HG02852 (cell line): ENCODE measurements around the gene NPC1.
"Not testable (repeated sequence)": the region's sequence is repeated elsewhere in the genome, so short reads cannot be mapped to it uniquely, and the experiment has no call there.

Source experiments
- ATAC-seq: cut with Tn5 transposase; IDR thresholded peaks from one replicate; pipeline ENCODE4 v1.9.1; 2021; ENCODE audit warnings: mild to moderate bottlenecking, moderate library complexity; ENCODE audit not compliant: unreplicated experiment

Gene NPC1

DNA sequence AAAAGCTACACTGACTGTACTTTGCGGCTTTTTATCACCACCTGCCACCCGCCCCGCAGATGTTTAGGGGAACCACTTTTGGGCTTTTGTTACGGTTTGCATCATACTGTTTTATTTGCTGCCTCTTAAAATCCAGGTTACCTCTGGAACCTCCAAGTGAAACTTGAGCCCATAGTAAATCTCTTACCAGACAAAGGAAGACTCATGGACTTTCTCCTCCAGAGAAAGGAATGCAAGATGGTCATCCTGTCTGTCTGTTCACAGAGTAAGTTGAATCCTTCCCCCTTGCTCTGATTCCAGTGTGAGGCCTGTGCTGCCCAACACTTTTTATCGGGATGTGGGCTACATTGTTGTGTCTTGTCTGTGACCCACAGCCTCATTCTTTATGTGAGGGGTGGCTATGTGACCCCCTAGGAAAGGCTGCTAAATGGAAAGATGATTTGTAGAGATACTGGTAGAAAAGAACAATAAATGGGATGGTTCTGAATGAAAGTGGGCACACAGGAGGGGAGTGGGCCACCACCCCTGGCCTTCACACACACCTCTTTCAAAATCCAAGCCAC lies 59.7 kb downstream of the NPC1 start:
- no peak for ATAC-seq

DNA sequence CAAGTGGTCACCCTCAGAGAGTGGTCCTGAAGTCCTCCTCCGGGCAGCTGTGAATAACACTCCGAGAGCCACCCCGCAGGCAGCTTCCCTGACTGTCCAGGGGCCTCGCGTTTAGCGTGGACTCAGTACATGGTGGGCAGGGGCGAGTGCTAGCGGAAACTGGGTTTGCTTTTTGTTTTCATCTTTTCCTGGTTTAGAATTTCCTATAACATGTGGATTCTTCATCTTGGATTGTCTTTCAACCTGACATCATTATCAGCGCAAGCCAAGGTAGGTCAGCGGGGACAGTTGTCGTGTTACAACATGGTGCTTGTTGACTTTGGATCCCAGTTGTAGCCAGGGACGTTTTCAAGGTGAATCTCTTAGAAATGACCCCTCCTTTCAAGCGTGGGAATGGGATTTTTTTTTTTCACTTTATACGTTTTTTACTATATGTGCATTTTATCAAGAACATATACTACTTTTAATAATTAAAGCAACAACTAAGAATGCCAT lies 62.0 kb downstream of the NPC1 start:
- no peak for ATAC-seq

DNA sequence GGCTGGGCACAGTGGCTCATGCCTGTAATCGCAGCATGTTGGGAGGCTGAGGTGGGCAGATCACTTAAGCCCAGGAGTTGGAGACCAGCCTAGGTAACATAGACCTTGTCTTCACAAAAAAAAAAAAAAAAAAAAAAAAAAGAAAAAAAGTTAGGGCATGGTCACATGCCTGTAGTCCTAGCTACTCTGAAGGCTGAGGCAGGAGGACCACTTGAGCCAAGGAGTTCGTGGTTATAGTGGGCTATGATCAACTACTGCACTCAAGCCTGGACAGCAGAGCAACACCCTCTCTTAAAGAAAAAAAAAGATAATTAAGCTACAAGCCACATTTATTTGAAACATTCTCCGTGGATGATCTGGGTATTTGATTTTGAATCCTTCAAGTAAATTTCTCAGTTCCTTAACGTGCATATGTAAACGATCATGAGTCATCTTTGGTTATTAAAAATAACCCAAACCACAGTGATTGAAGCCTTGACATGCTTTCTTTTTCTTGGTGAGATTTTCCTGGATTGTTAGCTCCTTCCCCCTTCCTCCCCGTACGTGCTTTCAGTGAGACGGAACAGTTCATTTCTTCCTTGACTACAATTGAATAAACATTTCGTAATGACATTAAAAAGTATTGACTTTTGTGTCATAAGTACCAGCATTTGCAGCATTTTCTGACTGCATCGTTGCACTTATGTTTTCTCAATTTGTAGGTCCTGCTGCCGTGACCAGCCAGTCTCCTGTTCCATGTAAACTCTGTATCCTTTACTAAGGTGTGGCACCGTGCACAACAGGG lies 62.7 kb downstream of the NPC1 start:
- ATAC-seq, result peak; percentile 50

DNA sequence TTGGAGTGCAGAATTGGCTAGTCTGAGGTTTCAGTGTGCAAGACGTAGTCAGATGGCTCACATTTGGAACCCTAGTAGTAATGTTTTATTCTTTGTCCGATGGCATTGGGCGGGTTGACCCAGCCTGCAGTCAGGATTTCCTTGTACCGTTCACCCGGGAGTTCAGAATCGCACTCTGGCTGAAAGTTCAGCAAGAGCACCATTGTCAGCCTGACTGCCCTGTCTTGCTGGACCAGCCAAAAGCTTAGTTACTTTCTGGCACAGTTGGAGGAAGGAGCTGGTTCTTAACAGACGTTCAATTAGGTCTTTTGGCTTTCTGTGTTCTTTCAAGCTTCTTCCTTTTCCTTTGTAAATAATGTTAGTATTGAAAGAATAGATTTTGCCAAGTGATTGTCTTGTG lies 64.4 kb downstream of the NPC1 start:
- no peak for ATAC-seq

DNA sequence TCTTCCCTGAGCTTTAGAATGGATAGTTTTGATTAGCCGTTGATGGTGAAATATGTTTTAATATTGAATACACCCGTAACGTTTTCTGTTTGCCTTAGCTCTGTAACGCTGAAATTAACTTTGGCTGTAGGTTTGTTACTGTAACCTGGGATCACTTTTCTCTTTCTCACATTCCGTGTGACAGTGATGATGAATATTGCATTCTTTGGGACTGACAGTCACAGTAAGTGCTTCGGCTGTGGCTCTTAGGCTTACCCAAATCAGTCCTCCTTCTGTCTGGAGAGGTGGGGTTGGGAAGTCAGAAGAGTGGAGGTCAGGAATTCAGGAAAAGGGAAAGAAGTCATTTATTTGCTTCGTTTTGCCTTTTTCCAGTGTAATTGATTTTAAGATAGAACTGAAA lies 65.0 kb downstream of the NPC1 start:
- no peak for ATAC-seq

DNA sequence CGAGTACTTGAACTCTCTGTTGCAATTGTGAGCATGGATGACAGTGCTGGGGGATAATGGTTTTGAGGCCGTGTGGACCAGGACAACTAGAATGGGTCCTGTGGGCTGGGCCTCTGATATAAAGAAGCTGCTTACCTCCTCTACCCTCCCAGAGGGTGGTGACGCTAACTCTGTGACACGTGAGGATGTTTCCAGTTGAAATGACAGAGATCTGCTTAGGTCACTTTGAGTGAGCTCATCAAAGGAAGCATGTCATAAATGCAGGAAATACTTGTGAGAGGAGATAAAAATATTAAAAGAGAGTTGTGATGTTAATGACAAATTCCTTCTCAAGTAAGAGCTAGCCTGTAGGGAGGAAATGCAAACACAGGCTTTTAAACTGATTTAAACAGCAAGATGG lies 66.6 kb downstream of the NPC1 start:
- ATAC-seq, result no peak

DNA sequence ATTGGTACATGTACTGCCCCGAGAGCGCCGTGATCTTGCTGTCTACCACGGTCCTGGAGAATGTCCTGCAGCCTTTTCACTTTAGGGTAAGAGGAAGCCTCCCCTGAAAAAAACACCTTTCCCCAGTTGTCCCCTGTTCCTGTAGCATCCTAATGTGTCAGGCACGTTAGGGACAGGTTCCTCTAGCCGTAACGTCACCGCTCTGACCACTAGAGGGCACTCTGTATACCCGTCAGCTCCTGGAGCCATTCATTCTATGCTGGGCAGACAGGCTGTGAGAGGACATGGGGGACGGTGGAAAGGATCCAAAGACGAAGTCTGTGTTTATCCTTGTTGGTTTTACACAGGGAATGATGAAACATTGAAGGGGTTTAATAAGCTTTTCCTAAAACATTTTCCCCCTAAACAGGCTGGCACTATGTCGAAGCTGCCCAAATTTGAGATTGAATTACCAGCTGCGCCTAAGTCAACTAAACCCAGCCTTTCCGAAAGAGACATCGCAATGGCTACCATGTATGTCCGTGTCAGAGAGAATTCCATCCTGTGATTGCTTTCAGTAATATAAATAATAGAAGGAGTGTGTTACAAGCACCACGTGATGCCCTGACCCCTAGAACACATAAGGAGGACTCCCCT lies 70.3 kb downstream of the NPC1 start:
- peak; percentile 95 for ATAC-seq

DNA sequence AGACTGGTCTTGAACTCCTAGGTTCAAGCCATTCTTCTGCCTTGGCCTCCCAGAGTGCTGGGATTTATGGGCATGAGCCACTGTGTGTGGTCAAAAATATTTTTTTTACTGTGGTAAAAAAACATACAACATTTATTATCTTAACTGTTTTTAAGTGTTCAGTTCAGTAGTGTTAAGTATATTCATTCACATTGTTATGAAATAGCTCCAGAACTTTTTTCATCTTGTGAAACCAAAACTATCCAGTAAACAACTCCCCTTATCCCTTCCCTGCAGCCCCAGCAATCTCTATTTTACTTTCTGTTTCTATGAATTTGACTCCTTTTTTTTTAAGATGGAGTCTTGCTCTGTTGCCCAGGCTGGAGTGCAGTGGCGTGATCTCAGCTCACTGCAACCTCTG lies 73.7 kb downstream of the NPC1 start:
- ATAC-seq, result no peak

DNA sequence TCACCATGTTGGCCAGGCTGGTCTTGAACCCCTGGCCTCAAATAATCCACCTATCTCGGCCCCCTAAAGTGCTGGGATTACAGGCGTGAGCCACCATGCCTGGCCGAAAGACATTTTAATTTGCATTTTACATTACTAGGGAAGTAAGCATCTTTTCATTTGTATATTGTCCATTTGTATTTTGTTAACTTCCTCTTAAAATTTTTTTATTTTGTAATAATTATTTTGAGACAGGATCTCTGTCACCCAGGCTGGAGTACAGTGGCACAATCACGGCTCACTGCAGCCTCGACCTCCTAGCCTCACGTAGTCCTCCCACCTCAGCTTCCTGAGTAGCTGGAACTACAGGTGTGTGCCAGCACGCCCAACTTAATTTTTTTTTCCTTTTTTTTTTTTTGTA lies 74.1 kb downstream of the NPC1 start:
- ATAC-seq, result not testable (repeated sequence)

DNA sequence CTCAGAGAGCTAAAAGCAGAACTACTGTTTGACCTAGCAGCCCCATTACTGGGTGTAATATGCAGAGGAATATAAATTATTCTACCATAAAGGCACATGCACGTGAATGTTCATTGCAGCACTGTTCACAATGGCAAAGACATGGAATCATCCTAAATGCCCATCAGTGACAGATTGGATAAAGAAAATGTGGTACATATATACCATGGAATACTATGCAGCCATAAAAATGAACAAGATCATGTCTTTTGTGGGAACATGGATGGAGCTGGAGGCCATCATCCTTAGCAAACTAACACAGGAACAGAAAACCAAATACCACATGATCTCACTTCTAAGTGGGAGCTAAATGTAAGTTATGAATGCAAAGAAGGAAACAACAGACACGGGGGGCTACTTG lies 75.4 kb downstream of the NPC1 start:
- not testable (repeated sequence) for ATAC-seq

DNA sequence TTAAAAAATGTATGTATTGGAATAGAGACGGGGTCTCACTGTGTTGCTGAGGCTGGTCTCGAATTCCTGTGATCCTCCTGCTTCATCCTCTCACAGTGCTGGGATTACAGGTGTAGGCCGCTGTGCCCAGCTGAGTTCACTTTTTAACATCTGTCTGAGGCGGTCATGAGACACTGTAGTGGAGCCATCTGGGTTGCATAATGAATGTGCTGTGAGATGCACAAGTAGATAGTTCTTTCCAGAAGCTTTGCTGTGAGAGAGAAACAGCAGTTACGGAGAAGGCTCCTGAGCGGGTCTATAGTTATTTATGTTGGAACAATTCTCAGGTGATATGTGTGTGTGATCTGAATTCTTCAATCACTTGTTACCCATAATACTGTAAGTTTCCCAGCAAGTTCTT lies 79.9 kb downstream of the NPC1 start:
- no peak for ATAC-seq

DNA sequence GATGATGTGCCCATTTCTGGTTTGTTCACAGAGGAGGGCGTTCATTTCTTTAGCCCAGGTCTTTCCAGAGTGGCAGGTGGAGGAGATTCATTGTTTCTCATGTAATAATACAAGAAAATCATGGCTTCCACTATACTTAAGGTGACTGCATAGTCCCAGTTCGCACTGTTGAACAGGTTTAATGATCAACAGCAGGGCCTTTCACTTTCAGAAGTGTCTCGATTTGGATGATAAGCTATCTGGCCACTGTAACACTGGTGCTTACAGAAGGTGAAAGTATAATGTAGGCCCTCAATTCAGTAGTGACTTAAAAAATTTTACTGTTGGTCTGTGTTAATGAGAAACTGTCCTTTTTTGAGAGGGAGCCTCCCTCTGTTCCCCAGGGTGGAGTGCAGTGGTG lies 81.6 kb downstream of the NPC1 start:
- ATAC-seq, result peak; percentile 57

DNA sequence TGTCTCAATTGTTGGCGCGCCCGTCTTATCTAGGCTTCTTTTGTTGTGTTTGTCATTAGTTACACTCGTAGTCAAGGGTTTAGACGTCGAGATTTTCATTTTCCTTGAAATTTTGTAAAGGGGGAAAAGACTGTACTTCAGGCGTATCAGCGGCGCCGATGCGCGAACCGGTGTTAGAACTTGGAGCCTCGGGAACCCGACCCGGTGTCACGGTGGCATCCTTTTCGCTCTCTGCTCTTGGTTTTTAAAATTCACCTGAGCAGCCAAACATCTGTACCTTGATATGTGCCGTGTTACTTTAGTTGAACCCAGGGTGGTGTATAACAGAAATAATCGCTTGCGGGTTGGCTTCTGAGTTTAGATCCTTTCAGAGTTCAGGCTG lies 82.4 kb downstream of the NPC1 start:
- ATAC-seq, result no peak

DNA sequence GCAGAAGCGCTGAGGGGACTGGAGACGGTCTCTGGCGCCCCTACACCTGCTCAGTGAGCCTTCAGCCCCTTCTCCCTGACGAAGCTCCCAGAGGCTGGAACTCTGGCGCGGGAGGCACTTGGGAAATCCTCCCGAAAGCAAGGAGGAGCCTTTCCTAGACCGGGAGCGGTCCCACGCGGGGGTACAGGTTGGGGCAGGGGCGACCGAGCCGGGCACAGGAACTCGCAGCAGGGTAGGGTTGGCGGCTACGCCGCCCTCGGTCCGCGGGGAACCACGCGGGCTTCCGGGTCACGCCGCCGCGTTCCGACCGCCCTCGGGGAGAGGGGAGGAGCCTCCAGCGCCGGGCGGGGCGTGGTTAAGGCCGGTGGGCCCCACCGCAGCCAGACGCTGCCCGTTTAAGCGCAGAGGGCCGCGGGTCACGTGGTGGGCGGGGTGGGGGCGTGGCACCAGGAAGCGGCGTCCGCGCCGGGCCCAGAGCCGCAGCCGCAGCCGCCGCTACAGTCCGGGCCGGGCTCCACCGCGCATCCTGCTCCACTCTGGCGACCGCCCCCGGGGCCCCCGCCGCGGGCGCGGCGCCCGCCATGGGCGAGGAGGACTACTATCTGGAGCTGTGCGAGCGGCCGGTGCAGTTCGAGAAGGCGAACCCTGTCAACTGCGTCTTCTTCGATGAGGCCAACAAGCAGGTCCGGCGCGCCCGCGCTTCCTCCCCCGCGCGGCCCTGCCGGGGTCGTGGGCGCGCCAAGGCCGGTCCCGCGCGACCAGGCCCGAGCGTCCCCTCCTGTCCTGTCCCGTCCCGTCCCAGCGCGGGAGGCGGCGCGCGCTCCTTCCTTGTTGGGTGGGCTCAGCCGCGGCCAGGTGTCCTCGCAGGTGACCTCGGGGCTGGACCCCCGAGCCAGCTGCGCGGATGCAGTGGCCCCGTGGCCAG lies 83.0 kb downstream of the NPC1 start, which contains the start of gene RMC1:
Gene RMC1 (plus strand): TSS at position 474 of the 925 bp plus-strand sequence. CDS start 108 bp downstream, at position 582.
- peak; percentile 77 for ATAC-seq

DNA sequence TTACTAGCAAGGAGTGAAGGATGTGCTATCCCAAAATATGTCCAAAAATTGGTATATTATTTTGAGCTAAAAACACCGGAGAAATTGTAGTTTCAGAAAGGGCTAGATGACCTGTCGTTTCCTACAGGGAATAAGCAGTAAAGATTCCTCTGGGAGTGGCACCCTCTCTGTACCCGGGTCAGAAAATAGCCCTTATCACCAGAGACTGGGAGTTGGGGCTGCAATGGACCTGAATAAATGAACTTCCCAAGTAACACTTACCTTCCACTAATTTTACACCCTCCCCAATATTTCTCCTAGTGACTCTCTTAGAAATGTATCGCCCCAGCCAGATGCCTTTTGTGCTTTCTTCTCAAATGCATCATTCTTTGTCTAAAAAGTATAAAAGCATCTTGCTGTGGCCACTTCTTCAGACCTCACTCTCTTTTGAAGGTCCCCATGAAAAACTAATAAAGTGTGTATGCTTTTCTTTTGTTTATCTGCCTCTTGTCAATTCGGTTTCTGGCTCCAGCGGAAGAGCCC lies 83.7 kb downstream of the NPC1 start:
- no peak for ATAC-seq

DNA sequence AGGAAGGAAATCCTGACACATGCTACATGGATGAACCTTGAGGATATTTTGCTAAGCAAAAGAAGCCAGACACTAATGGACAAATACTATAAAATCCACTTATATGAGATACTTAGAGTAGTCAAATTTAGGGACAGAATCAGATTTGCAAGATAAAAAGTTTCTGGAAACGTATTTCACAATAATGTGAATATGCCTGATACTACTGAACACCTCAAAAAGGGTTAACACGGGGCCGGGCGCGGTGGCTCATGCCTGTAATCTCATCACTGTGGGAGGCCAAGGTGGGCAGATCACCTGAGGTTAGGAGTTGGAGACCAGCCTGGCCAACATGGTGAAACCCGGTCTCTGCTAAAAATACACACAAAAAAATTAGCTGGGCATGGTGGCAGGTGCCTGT lies 84.7 kb downstream of the NPC1 start:
- no peak for ATAC-seq

DNA sequence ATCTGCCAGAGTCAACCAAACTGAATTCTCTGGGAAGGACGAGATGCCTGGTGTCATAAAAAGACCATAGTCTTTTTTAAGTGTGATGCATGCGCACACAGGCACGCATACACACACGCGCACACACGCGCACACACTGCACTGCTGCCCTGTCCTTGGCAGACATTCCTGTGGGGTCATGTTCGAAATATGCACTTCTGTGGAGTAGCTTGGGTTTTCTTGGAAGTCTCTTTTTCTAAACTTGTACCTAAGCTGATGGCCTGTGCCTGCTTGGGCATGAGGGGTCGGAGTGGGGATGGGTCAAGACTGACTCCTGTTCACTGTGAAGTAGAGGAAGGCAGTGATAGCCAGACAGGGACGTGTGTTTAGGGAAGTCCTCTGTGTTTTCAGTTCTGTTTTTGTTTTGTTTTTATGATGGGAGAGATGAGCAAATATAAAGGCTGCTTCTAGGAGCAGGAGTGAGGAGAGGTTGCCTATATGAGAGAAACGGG lies 87.0 kb downstream of the NPC1 start:
- ATAC-seq, result no peak

DNA sequence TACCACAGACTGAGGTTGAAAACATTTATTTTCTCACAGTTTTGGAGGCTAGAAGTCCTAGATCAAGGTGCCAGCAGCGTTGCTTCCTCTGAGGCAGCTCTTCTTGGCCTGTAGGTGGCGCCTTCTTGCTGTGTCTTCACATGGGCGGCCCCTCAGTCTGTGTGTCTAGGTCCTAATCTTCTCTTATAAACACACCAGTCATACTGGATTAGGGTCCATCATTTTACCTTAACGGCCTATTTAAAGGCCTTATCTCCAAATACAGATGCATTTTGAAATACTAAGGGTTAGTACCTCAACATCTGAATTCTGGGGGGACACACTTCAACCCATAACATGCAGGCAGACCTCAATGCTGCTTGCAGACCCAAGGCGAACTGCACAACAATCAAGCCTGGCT lies 87.4 kb downstream of the NPC1 start:
- ATAC-seq, result no peak

DNA sequence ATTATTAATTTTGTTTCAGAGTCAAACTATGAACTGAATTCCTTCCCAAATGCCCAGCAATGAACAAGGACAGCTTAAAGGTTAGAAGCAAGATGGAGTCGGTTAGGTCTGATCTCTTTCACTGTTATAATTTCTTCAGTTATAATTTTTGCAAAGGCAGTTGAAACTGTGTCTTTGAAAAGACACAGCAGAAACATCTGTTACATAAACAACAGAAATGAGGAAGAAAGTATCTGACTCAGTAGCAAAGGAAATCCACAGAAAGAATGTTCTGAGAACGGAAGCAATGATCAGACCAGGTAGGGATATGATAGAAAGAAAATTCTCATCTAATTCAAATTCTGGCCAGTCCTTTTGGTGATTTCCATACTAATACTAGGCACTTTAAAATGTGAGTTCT lies 88.2 kb downstream of the NPC1 start:
- ATAC-seq, result no peak

DNA sequence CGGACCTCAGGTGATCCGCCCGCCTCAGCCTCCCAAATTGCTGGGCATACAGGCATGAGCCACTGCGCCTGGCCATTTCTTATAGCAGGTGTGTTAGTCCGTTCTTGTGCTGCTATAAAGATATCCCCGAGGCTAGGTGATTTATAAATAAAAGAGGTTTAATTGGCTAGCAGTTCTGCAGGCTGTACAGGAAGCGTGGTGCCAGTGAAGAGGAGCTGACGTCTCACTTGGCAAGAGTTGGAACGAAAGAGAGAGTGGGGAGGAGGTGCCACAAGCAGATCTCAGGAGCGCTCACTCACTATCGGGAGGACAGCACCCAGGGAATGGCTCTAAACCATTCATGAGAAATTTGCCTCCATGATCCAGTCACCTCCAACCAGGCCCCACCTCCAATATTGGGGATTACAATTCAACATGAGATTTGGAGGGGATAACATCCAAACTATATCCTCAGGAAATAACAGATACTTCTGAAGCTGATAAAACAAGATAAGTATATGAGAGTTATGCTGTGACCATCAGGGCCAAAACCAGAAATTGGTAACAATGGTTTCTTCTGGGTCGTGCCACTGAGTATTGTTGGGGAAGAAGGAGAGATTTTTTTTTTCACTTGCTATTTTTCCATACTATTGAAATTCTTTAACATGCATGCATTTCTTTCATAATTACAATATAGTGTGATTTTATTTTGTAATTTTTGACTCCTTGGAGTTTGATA lies 90.4 kb downstream of the NPC1 start:
- ATAC-seq, result no peak
